ENCODE measurements around the gene PKD2L2.
"Not testable (repeated sequence)": the region's sequence is repeated elsewhere in the genome, so short reads cannot be mapped to it uniquely, and the experiment has no call there.

The PKD2L2 gene

GRCh38 chr5:137853165-137853564, 36.1 kb upstream of the PKD2L2 start:
- not testable (repeated sequence) for DNase-seq; H3K27me3 ChIP-seq (ENCODE audit: insufficient read depth, low read length, poor library complexity); H4K5ac ChIP-seq (ENCODE audit: low read length); H3K4me2 ChIP-seq (ENCODE audit: low read length); H3K9ac ChIP-seq (ENCODE audit: low read length); H3K4ac ChIP-seq (ENCODE audit: low read depth, low read length); H3K56ac ChIP-seq (ENCODE audit: low read length); H2BK120ac ChIP-seq (ENCODE audit: low read depth, low read length); H3K79me1 ChIP-seq (ENCODE audit: low read length); H3K36me3 ChIP-seq (ENCODE audit: control insufficient read depth, insufficient read depth, low read length); H4K8ac ChIP-seq (ENCODE audit: low read depth, low read length); H3K23ac ChIP-seq (ENCODE audit: low read length); H3K4me1 ChIP-seq (ENCODE audit: control insufficient read depth, low read depth, low read length); H3K4me3 ChIP-seq (ENCODE audit: low read length); H2BK15ac ChIP-seq (replicated peaks; ENCODE audit: low read depth); H3K79me2 ChIP-seq (ENCODE audit: control insufficient read depth, insufficient read depth, low read length); H2BK5ac ChIP-seq (ENCODE audit: low read length); H2AK5ac ChIP-seq (ENCODE audit: low read length); H3K18ac ChIP-seq (ENCODE audit: low read length); H3K27ac ChIP-seq (ENCODE audit: low read depth, low read length)

GRCh38 chr5:137856201-137856600, 33.1 kb upstream of the PKD2L2 start:
- no peak for DNase-seq
- Histone ChIP-seq H3K18ac (ENCODE audit: low read length) (no peak overlapping the region), H3K23ac (ENCODE audit: low read length) (no peak overlapping the region), H2BK15ac (replicated peaks; ENCODE audit: low read depth) (no peak overlapping the region), H2AK5ac (ENCODE audit: low read length) (no peak overlapping the region), H3K4me3 (ENCODE audit: low read length) (no peak overlapping the region), H3K79me2 (ENCODE audit: control insufficient read depth, insufficient read depth, low read length) (no peaks in the 10 kb centered on the region), H2BK5ac (ENCODE audit: low read length) (no peak overlapping the region), H3K9ac (ENCODE audit: low read length) (no peak overlapping the region), H3K27me3 (ENCODE audit: insufficient read depth, low read length, poor library complexity) (no peaks in the 10 kb centered on the region), H3K4ac (ENCODE audit: low read depth, low read length) (no peak overlapping the region), H2BK120ac (ENCODE audit: low read depth, low read length) (no peak overlapping the region), H3K27ac (ENCODE audit: low read depth, low read length) (no peak overlapping the region), H3K79me1 (ENCODE audit: low read length) (no peaks in the 10 kb centered on the region), H3K56ac (ENCODE audit: low read length) (no peak overlapping the region), H4K5ac (ENCODE audit: low read length) (no peak overlapping the region), H3K36me3 (ENCODE audit: control insufficient read depth, insufficient read depth, low read length) (no peaks in the 10 kb centered on the region), H3K4me2 (ENCODE audit: low read length) (no peak overlapping the region), H4K8ac (ENCODE audit: low read depth, low read length) (no peak overlapping the region), H3K4me1 (ENCODE audit: control insufficient read depth, low read depth, low read length) (no peaks in the 10 kb centered on the region)
- no CpG with 5 or more reads among the region's 3 CpGs for WGBS (ENCODE audit: extremely low coverage, insufficient coverage, low lambda C conversion rate)

GRCh38 chr5:137856916-137857862, 32.1 kb upstream of the PKD2L2 start:
- H3K4me3 ChIP-seq (ENCODE audit: low read length), result no peak overlapping the region
- no peaks in the 10 kb centered on the region for H3K79me2 ChIP-seq (ENCODE audit: control insufficient read depth, insufficient read depth, low read length)
- H3K27ac ChIP-seq (ENCODE audit: low read depth, low read length), result no peak overlapping the region
- no CpG with 5 or more reads among the region's 5 CpGs for WGBS (ENCODE audit: extremely low coverage, insufficient coverage, low lambda C conversion rate)
- H2BK120ac ChIP-seq (ENCODE audit: low read depth, low read length), result no peak overlapping the region
- no peak overlapping the region for H2AK5ac ChIP-seq (ENCODE audit: low read length)
- no peak overlapping the region for H3K4ac ChIP-seq (ENCODE audit: low read depth, low read length)
- H3K36me3 ChIP-seq (ENCODE audit: control insufficient read depth, insufficient read depth, low read length), result no peaks in the 10 kb centered on the region
- no peaks in the 10 kb centered on the region for H3K79me1 ChIP-seq (ENCODE audit: low read length)
- no peak overlapping the region for H4K8ac ChIP-seq (ENCODE audit: low read depth, low read length)
- no peak overlapping the region for H3K56ac ChIP-seq (ENCODE audit: low read length)
- no peaks in the 10 kb centered on the region for H3K27me3 ChIP-seq (ENCODE audit: insufficient read depth, low read length, poor library complexity)
- H2BK15ac ChIP-seq (replicated peaks; ENCODE audit: low read depth), result no peak overlapping the region
- no peak overlapping the region for H3K9ac ChIP-seq (ENCODE audit: low read length)
- no peaks in the 10 kb centered on the region for H3K4me1 ChIP-seq (ENCODE audit: control insufficient read depth, low read depth, low read length)
- no peak overlapping the region for H3K23ac ChIP-seq (ENCODE audit: low read length)
- DNase-seq, result no peak
- H3K4me2 ChIP-seq (ENCODE audit: low read length), result no peak overlapping the region
- no peak overlapping the region for H2BK5ac ChIP-seq (ENCODE audit: low read length)
- H3K18ac ChIP-seq (ENCODE audit: low read length), result no peak overlapping the region
- no peak overlapping the region for H4K5ac ChIP-seq (ENCODE audit: low read length)

- Histone ChIP-seq H3K18ac (ENCODE audit: low read length) (no peak overlapping the region), H3K79me1 (ENCODE audit: low read length) (no peaks in the 10 kb centered on the region), H2BK15ac (replicated peaks; ENCODE audit: low read depth) (no peak overlapping the region), H4K5ac (ENCODE audit: low read length) (no peak overlapping the region), H3K27ac (ENCODE audit: low read depth, low read length) (no peak overlapping the region), H2AK5ac (ENCODE audit: low read length) (no peak overlapping the region), H3K4me3 (ENCODE audit: low read length) (no peak overlapping the region), H3K4me1 (ENCODE audit: control insufficient read depth, low read depth, low read length) (no peaks in the 10 kb centered on the region), H4K8ac (ENCODE audit: low read depth, low read length) (no peak overlapping the region), H3K4ac (ENCODE audit: low read depth, low read length) (no peak overlapping the region), H3K9ac (ENCODE audit: low read length) (no peak overlapping the region), H3K79me2 (ENCODE audit: control insufficient read depth, insufficient read depth, low read length) (no peaks in the 10 kb centered on the region), H2BK5ac (ENCODE audit: low read length) (no peak overlapping the region), H3K36me3 (ENCODE audit: control insufficient read depth, insufficient read depth, low read length) (no peaks in the 10 kb centered on the region), H3K56ac (ENCODE audit: low read length) (no peak overlapping the region), H2BK120ac (ENCODE audit: low read depth, low read length) (no peak overlapping the region), H3K27me3 (ENCODE audit: insufficient read depth, low read length, poor library complexity) (no peaks in the 10 kb centered on the region), H3K4me2 (ENCODE audit: low read length) (no peak overlapping the region), H3K23ac (ENCODE audit: low read length) (no peak overlapping the region)
- DNase-seq, result no peak
- WGBS (ENCODE audit: extremely low coverage, insufficient coverage, low lambda C conversion rate), result no CpG with 5 or more reads among the region's 3 CpGs
Measured at GRCh38 chr5:137858223-137858916, 30.9 kb upstream of the PKD2L2 start.

- whole genome bisulfite sequencing (ENCODE audit: extremely low coverage, insufficient coverage, low lambda C conversion rate), result no CpG with 5 or more reads among the region's 5 CpGs
- no peaks in the 10 kb centered on the region for H3K36me3 ChIP-seq (ENCODE audit: control insufficient read depth, insufficient read depth, low read length)
- DNase-seq, result no peak
Measured at GRCh38 chr5:137858954-137859353, 30.3 kb upstream of the PKD2L2 start.

More at GRCh38 chr5:137858954-137859353, 30.3 kb upstream of the PKD2L2 start:
- no peak overlapping the region for H3K4me2 ChIP-seq (ENCODE audit: low read length)
- no peak overlapping the region for H3K56ac ChIP-seq (ENCODE audit: low read length)
- H3K79me1 ChIP-seq (ENCODE audit: low read length), result no peaks in the 10 kb centered on the region
- no peaks in the 10 kb centered on the region for H3K79me2 ChIP-seq (ENCODE audit: control insufficient read depth, insufficient read depth, low read length)
- no peak overlapping the region for H2BK5ac ChIP-seq (ENCODE audit: low read length)
- H3K23ac ChIP-seq (ENCODE audit: low read length), result no peak overlapping the region
- no peak overlapping the region for H3K27ac ChIP-seq (ENCODE audit: low read depth, low read length)
- H2AK5ac ChIP-seq (ENCODE audit: low read length), result no peak overlapping the region
- H2BK15ac ChIP-seq (replicated peaks; ENCODE audit: low read depth), result no peak overlapping the region
- no peak overlapping the region for H3K4ac ChIP-seq (ENCODE audit: low read depth, low read length)
- no peak overlapping the region for H3K9ac ChIP-seq (ENCODE audit: low read length)
- H4K8ac ChIP-seq (ENCODE audit: low read depth, low read length), result no peak overlapping the region
- no peaks in the 10 kb centered on the region for H3K4me1 ChIP-seq (ENCODE audit: control insufficient read depth, low read depth, low read length)
- H3K4me3 ChIP-seq (ENCODE audit: low read length), result no peak overlapping the region
- H3K18ac ChIP-seq (ENCODE audit: low read length), result no peak overlapping the region
- no peak overlapping the region for H4K5ac ChIP-seq (ENCODE audit: low read length)
- H3K27me3 ChIP-seq (ENCODE audit: insufficient read depth, low read length, poor library complexity), result no peaks in the 10 kb centered on the region
- H2BK120ac ChIP-seq (ENCODE audit: low read depth, low read length), result no peak overlapping the region

All from mesendoderm (in vitro differentiated cells).